Esophagus muscularis mucosa (tissue), 4 donors: ENCODE results near the gene UNC5A.

Source experiments
- CTCF ChIP-seq, 3 experiments: fragments of 200-600 bp in 2 of 3; fragments of 450-650 bp in 1 of 3; sonication (generic) in 2 of 3; IDR thresholded peaks; one replicate each; pipeline ENCODE4 v1.5.1; 2017 to 2019; ENCODE audit warnings: antibody characterized with exemption in 3 of 3, mild to moderate bottlenecking in 2 of 3, moderate library complexity in 1 of 3
- EP300 ChIP-seq: sonication (generic); formaldehyde crosslinking; IDR thresholded peaks from one replicate; pipeline ENCODE4 v1.6.1; 2017; ENCODE audit warnings: antibody characterized with exemption
- POLR2A ChIP-seq: fragments of 450-650 bp; IDR thresholded peaks from one replicate; pipeline ENCODE4 v1.6.1; 2017; ENCODE audit warnings: antibody characterized with exemption, moderate library complexity, mild to moderate bottlenecking, low read depth

DNA sequence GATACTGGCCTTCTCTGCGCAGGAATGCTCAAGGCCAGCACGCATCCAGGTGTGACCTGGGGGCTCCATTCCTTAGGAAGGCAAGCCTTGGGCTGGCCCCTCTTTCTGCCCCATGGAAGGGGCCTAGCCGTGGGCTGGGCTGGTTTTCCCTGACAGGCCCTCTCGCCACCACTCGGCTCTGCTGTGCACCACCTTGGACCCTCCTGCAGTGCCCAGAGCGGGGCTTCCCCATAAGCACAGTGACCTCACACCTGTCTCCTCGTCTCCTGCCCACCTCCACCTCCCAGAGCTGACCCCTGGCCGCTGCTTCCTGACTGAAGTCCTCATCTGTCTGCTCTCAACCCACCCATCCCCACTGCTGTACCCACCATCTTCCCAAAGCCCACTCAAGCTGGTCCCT is 21.1 kb downstream of the UNC5A start:
- no peak for TF ChIP-seq CTCF (IDR thresholded peaks at IDR 0.05)
- no peak for TF ChIP-seq EP300
- TF ChIP-seq POLR2A, result no peak
